ENCODE measurements around the gene CDK6. TPM values are rescaled to one million over a fixed set of nuclear protein-coding genes. Genes with fewer than 3 reads are reported as not detected.

CDK6 gene
- total and polyA plus RNA-seq, 9 of the 15 experiments (the other 6 are each of a cell fraction or from before 2014, with no cell fraction given): 7.6 to 109 (median 44.4) TPM

GRCh38 chr7:92784935-92785334, 51.4 kb downstream of the CDK6 start (continued):
- no peak for TF ChIP-seq TAF15 (IDR thresholded peaks at IDR 0.05; ENCODE audit: low read depth, low read length)
- TF ChIP-seq ZBTB5 (IDR thresholded peaks at IDR 0.05): no peak

- no peak for ATAC-seq
- Histone ChIP-seq H3K4me2 (ENCODE audit: insufficient read depth, low read length) (no peak overlapping the region), H3K79me2 (ENCODE audit: control insufficient read depth, insufficient read depth, low read length) (peaks cover 85% of the 10 kb centered on the region), H3K9ac (ENCODE audit: insufficient read depth in 1 of 2, low read depth in 2 of 2, low read length in 2 of 2) (no peak overlapping the region), H3K27me3 (ENCODE audit: control insufficient read depth in 2 of 2, insufficient read depth in 2 of 2, low read length in 2 of 2) (no peaks in the 10 kb centered on the region), H3K9me3 (replicated peaks; ENCODE audit: control insufficient read depth, insufficient read depth, low read depth, low read length) (peaks cover 2% of the 10 kb centered on the region; the same call in 1 of the 2 replicates), H3K27ac (ENCODE audit: extremely low read depth, low read depth, low read length) (no peak overlapping the region), H4K20me1 (replicated peaks; ENCODE audit: control insufficient read depth, insufficient read depth, low read length) (no peaks in the 10 kb centered on the region), H3K9me1 (ENCODE audit: control insufficient read depth, insufficient read depth, low read length) (no peaks in the 10 kb centered on the region), H3K36me3 (ENCODE audit: control insufficient read depth, insufficient read depth, low read length) (peaks cover 3% of the 10 kb centered on the region; the same call in 1 of the 3 replicates), H2AFZ (ENCODE audit: low read depth, low read length) (no peak overlapping the region), H3K4me3 (no peak overlapping the region), H3K4me1 (replicated peaks in 1 of 2; ENCODE audit: control insufficient read depth in 2 of 2, insufficient read depth in 2 of 2, low read length in 2 of 2) (no peaks in the 10 kb centered on the region; a peak in 1 of 5 replicates)
- intact Hi-C loops (cut with micrococcal nuclease): no loop called here
- 95% methylated on average over 3 of the region's 3 CpGs for WGBS (ENCODE audit: insufficient coverage, low coverage, missing lambda C conversion rate)
- no TSS peak for BruUV-seq (replicated peaks)
- in situ Hi-C loops (cut with MboI): no loop called here
- no peak for TF ChIP-seq ZNF398 (CRISPR knock-in tag; IDR thresholded peaks at IDR 0.05)
- TF ChIP-seq HNRNPUL1 (IDR thresholded peaks at IDR 0.05; ENCODE audit: low read length): no peak
- TF ChIP-seq ZNF561 (CRISPR knock-in tag; conservative IDR thresholded peaks at IDR 0.05): no peak
- TF ChIP-seq FOXM1 (IDR thresholded peaks at IDR 0.05; ENCODE audit: low read depth): no peak
- TF ChIP-seq FOXM1 (CRISPR knock-in tag; IDR thresholded peaks at IDR 0.05; ENCODE audit: low read depth): no peak
- no peak for TF ChIP-seq CBX2 (IDR thresholded peaks at IDR 0.05; ENCODE audit: insufficient read depth, low read length, poor library complexity, severe bottlenecking)
- no peak for TF ChIP-seq HNRNPH1 (optimal IDR thresholded peaks at IDR 0.05; ENCODE audit: low read depth, low read length)
- no peak for TF ChIP-seq USF1 (CRISPR knock-in tag; IDR thresholded peaks at IDR 0.05)
- no peak for TF ChIP-seq SMARCA4 (IDR thresholded peaks at IDR 0.05)
- no peak for TF ChIP-seq SMAD2 (IDR thresholded peaks at IDR 0.05; ENCODE audit: low read depth, low read length)
- no peak for TF ChIP-seq NR4A1 (CRISPR knock-in tag; IDR thresholded peaks at IDR 0.05)
- TF ChIP-seq NR4A1 (tag; IDR thresholded peaks at IDR 0.05): no peak
- TF ChIP-seq ZKSCAN3 (CRISPR knock-in tag; IDR thresholded peaks at IDR 0.05): no peak
- peak; percentile 15 for FAIRE-seq
- POLR2A ChIA-PET: interaction anchor here (0.6 kb wide), 1 partner anchor 150 kb away, joined by 3 read pairs; no protein-coding TSS in a partner anchor
- DNase-seq (ENCODE audit: extremely low read depth in 1 of 4, low spot score in 3 of 4): no peak
- CTCF ChIA-PET (ENCODE audit: low intra/inter-chr PET ratio): no interaction called here
Observed at GRCh38 chr7:92783260-92784201, 52.8 kb downstream of the CDK6 start.

All from K562 (cell line).